HUES6 (cell line): Measurements from ENCODE around the gene ANGPTL8.

Experiments used
- H3K27ac ChIP-seq: 2 replicates; pipeline ENCODE4 v1.7.0; 2013; ENCODE audit warnings: low read depth, mild to moderate bottlenecking, low read length, inconsistent platforms
- H3K27me3 ChIP-seq: 2 replicates; pipeline ENCODE4 v1.6.1; 2013; ENCODE audit warnings: low read length; ENCODE audit not compliant: control insufficient read depth, insufficient read depth
- H3K36me3 ChIP-seq: 2 replicates; pipeline ENCODE4 v1.6.1; 2013; ENCODE audit warnings: low read length; ENCODE audit not compliant: control insufficient read depth, insufficient read depth
- H3K4me1 ChIP-seq: 2 replicates; pipeline ENCODE4 v1.6.1; 2013; ENCODE audit warnings: low read length; ENCODE audit not compliant: control insufficient read depth, insufficient read depth
- H3K4me3 ChIP-seq: 2 replicates; pipeline ENCODE4 v1.5.1; 2013; ENCODE audit warnings: low read depth, low read length
- H3K9ac ChIP-seq: one replicate; pipeline ENCODE4 v1.6.1; 2013; ENCODE audit warnings: mild to moderate bottlenecking, low read length
- H3K9me3 ChIP-seq: 2 replicates; pipeline ENCODE4 v1.6.1; 2013; ENCODE audit warnings: low read depth, low read length; ENCODE audit not compliant: control insufficient read depth, insufficient read depth

ANGPTL8 gene

DNA sequence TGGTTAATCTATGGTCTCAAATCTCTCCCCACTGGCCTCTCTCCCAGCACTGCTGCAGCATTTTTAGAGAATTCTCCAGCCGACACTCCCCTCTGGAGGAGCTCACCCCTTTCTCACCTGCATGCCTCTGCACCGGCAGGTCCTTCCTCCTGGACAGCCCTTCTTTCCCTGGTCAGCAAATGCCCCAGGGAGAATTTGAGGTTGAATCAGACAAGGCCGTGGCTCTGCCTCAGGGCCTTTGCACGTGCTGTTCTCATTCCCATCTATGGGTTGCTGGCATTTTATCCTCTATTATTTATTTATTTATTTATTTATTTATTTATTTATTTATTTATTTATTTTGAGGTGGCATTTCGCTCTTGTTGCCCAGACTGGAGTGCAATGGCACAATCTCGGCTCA, 24.3 kb downstream of the ANGPTL8 start:
- H3K36me3 ChIP-seq = no peaks in the 10 kb centered on the region
- H3K9me3 ChIP-seq = no peaks in the 10 kb centered on the region
- H3K9ac ChIP-seq = no peak overlapping the region
- H3K27ac ChIP-seq = no peak overlapping the region
- H3K27me3 ChIP-seq = no peaks in the 10 kb centered on the region
- no peak overlapping the region for H3K4me3 ChIP-seq
- peaks cover 8% of the 10 kb centered on the region; the same call in 1 of the 2 replicates for H3K4me1 ChIP-seq

DNA sequence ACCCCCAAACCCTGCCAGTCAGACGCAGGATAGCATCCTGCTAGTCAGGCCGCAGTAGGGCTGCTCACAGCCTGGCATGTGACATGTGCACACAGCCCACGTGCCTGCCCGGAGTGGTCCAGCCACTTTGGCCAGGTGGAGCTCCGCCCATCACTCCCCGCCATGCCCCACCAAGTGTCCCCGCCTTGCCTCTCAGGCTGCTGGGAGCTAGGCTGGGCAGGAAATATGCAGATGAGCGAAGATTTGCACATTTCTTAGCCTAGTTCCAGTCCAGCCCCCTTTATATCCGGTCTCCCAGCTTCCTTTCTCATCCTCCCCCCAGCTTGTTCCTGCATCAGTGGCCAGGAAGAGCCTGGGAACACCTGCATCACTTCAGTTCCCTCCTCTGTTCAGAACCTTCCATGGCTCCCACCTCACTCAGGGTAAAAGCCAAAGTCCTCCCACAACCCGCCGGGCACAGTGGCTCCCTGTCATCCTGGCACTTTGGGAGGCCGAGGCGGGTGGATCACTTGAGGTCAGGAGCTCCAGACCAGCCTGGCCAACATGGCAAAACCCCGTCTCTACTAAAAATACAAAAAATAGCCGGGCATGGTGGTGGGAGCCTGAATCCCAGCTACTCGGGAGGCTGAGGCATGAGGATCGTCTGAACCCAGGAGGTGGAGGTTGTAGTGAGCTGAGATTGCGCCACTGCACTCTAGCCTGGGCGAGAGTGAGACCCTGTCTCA, 25.2 kb downstream of the ANGPTL8 start:
- H3K27me3 ChIP-seq = no peaks in the 10 kb centered on the region
- H3K4me1 ChIP-seq = peaks cover 8% of the 10 kb centered on the region; the same call in 1 of the 2 replicates

DNA sequence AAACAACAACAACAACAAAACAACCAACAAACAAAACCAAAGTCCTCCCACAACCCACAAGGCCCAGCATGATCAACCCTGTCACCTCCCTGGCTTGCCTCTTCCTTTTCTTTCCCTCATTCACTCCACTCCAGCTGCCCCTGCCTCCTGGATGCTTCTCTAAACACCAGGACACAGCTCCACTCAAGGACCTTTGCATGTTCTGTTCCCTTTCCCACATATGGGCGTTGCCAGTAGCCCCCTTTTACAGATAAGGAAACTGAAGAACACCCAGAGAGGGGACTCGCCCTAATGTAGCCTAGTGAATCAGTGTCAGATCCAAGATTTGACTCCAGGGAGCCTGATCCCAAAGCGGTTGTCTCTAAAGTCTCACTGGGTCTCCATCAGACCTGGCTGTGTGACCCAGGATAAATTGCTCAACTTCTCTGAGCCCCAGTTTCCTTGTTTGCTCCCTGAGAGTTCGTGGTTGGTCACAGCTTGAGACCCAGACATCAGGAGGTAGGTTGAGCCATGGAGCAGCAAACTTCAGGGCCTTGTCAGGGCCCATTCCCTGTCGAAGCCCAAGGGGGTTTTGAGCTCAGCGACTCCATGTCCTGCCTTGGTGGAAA, 25.9 kb downstream of the ANGPTL8 start:
- no peaks in the 10 kb centered on the region for H3K27me3 ChIP-seq
- H3K4me1 ChIP-seq = peaks cover 8% of the 10 kb centered on the region; the same call in 1 of the 2 replicates
- no peak overlapping the region for H3K27ac ChIP-seq

More for the DNA sequence above, 25.2 kb downstream of the ANGPTL8 start:
- Histone ChIP-seq H3K36me3 (no peaks in the 10 kb centered on the region), H3K27ac (no peak overlapping the region), H3K4me3 (no peak overlapping the region), H3K9ac (no peak overlapping the region), H3K9me3 (no peaks in the 10 kb centered on the region)

DNA sequence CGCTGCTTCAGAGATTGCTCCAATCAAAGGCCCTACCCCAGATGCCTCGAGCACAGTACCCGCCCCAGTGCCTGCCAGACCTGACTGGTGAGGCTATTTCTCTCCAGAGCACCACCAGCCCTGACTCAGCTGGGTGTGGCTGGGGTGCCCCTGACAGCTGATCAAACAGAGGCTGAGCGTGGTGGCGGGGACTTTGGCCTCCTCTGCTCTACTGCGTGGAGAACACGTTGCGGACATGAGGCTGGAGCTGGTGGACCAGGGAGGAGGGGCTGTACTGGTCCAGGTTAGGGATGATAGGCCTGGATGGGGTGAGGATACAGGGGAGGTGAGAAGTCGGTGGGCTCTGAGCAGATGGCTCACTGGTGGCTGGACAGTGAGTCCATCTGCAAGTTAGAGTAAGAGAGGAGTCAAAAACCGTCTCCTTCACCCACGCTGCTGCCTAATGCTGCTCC, 26.4 kb downstream of the ANGPTL8 start:
- no peak overlapping the region for H3K9ac ChIP-seq
- peaks cover 8% of the 10 kb centered on the region; the same call in 1 of the 2 replicates for H3K4me1 ChIP-seq

More for the DNA sequence above, 25.9 kb downstream of the ANGPTL8 start:
- no peak overlapping the region for H3K9ac ChIP-seq
- H3K4me3 ChIP-seq = no peak overlapping the region
- no peaks in the 10 kb centered on the region for H3K9me3 ChIP-seq
- H3K36me3 ChIP-seq = no peaks in the 10 kb centered on the region

DNA sequence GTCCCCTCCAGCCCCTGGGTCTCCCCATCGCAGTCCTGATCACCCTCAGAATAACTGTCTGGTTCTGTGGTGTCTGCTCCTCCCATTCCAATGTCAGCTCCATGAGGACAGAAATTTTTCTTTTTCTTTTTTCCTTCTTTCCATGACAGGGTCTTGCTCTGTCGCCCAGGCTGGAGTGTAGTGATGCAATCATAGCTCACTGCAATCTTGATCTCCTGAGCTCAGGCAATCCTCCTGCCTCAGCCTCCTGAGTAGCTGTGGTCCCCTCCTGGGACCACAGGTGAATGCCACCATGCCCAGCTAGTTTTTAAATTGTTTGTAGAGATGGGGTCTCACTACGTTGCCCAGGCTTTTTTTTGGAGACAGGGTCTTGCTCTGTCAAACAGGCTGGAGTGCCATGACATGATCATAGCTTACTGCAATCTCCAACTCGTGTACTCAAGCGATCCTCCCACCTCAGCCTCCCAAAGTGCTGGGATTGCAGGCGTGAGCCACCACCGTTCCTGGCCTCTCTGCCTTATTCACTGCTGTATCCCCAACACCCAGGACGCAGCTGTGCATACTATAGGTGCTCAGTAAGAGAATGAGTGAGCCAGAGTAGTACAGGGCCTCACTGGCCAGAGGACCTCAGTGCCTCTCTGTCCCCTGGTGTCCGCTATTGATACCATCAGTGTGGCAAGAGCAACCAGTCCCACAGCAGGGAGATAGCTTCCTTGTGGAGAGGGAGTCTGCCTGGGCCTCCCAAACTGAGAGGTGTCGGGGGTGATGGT, 28.1 kb downstream of the ANGPTL8 start:
- H3K4me1 ChIP-seq = peaks cover 6% of the 10 kb centered on the region; the same call in 1 of the 2 replicates
- H3K9ac ChIP-seq = no peak overlapping the region
- H3K27me3 ChIP-seq = no peaks in the 10 kb centered on the region
- H3K4me3 ChIP-seq = no peak overlapping the region
- no peaks in the 10 kb centered on the region for H3K9me3 ChIP-seq
- no peaks in the 10 kb centered on the region for H3K36me3 ChIP-seq
- H3K27ac ChIP-seq = no peak overlapping the region

More for the DNA sequence above, 26.4 kb downstream of the ANGPTL8 start:
- H3K27me3 ChIP-seq = no peaks in the 10 kb centered on the region
- no peaks in the 10 kb centered on the region for H3K36me3 ChIP-seq
- H3K27ac ChIP-seq = no peak overlapping the region
- no peak overlapping the region for H3K4me3 ChIP-seq
- no peaks in the 10 kb centered on the region for H3K9me3 ChIP-seq

DNA sequence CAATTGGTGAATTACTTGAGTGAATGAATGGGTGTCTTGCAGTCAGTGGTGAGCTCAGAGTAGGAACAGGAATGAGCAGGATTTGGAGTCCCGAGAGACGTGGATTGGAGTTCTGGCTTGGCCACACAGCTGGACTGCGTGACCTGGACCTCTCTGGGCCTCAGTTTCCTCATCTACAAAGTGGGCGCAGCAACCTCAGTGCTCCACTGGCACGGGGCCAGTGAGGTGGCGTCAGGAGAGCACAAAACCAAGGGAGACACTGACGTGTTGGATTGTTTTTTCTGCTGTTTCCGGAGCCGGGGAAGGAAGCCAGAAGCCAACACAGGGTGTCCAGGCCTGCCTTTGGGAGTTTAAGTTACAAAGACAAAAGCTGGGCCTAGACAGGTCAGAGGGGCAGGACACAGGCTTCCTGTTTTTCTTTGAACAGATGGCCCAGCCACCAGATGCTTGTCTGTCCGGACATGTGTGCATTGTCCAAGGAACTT, 29.4 kb downstream of the ANGPTL8 start:
- H3K27ac ChIP-seq = no peak overlapping the region
- no peaks in the 10 kb centered on the region for H3K27me3 ChIP-seq
- H3K4me1 ChIP-seq = peaks cover 6% of the 10 kb centered on the region; the same call in 1 of the 2 replicates
- H3K36me3 ChIP-seq = no peaks in the 10 kb centered on the region
- no peak overlapping the region for H3K4me3 ChIP-seq
- no peaks in the 10 kb centered on the region for H3K9me3 ChIP-seq
- no peak overlapping the region for H3K9ac ChIP-seq

DNA sequence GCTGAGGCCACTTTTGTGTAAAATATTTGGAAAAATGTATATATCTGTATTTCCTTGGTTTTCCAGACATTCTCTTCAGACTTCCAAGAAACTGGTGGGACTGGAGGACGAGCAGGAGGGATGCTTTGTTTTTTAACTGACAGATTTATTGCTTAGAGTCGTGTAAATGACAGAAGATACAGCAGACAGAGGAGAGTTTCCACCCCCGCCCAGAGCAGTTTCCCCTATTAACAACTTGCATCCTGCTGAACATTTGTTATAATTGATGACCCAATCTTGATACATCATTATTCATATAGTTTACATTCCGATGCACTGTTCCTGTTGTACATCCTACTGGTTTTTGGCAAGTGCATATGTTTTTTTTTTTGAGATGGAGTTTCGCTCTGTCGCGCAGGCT, 30.0 kb downstream of the ANGPTL8 start:
- Histone ChIP-seq H3K27ac (no peak overlapping the region), H3K9ac (no peak overlapping the region), H3K36me3 (no peaks in the 10 kb centered on the region), H3K4me1 (peaks cover 3% of the 10 kb centered on the region; the same call in 1 of the 2 replicates), H3K4me3 (no peak overlapping the region), H3K9me3 (no peaks in the 10 kb centered on the region), H3K27me3 (no peaks in the 10 kb centered on the region)

DNA sequence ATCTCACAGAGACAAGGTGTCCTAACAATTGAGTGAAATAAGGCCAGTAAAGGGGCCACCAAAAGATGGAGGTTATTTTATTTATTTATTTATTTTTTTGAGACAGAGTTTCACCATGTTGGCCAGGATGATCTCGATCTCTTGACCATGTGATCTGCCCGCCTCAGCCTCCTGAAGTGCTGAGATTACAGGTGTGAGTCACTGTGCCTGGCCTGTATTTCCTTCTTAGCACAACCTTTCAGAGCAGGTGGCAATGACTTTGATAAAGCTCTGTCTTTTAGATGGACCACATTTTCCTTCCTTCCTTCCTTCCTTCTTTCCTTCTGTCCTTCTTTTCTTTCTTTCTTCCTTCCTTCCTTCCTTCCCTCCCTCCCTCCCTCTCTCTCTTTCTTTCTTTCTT, 33.9 kb downstream of the ANGPTL8 start:
- H3K36me3 ChIP-seq = no peaks in the 10 kb centered on the region
- H3K9ac ChIP-seq = no peak overlapping the region
- H3K9me3 ChIP-seq = peaks cover 3% of the 10 kb centered on the region
- no peaks in the 10 kb centered on the region for H3K4me1 ChIP-seq
- H3K27ac ChIP-seq = no peak overlapping the region
- H3K27me3 ChIP-seq = no peaks in the 10 kb centered on the region
- no peak overlapping the region for H3K4me3 ChIP-seq

DNA sequence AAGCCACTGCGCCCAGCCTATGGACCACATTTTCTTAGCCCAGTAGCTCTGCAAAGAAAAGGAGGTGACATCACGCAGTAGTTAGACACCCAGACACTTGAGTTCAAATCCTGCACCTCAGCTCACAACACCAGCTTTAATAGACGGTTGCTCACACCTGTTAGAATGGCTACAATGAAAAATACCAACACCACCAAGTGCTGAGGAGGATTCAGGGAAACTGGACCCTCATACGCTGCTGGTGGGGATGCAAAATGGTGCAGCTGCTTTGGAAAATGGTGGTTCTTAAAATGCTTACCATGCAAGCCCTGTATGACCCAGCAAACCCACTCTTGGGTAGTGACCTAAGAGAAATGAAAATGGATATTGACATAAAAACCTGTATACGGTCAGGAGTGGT, 34.6 kb downstream of the ANGPTL8 start:
- no peaks in the 10 kb centered on the region for H3K4me1 ChIP-seq
- no peak overlapping the region for H3K27ac ChIP-seq
- H3K36me3 ChIP-seq = no peaks in the 10 kb centered on the region
- no peak overlapping the region for H3K4me3 ChIP-seq
- no peaks in the 10 kb centered on the region for H3K27me3 ChIP-seq
- no peak overlapping the region for H3K9ac ChIP-seq
- H3K9me3 ChIP-seq = peaks cover 5% of the 10 kb centered on the region

DNA sequence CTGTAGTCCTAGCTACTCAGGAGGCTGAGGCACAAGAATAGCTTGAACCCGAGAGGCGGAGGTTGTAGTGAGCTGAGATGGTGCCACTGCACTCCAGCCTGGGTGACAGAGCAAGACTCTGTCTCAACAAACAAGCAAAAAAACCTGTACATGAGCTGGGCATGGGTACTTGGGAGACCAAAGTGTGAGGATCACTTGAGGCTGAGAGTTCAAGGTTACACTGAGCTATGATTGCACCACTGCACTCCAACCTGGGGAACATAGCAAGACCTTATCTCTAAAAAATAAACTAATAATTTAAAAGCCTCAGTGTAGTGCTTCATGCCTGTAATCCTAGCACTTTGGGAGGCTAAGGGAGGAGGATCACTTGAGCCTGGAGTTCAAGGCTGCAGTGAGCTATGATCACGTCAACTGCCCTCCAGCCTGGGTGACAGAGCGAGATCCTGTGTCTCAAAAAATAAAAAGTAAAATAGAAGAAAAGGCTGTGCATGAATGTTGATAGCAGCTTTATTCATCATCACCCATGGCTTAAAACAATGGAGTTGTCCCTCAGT, 35.2 kb downstream of the ANGPTL8 start:
- Histone ChIP-seq H3K27ac (no peak overlapping the region), H3K36me3 (no peaks in the 10 kb centered on the region), H3K9me3 (peaks cover 5% of the 10 kb centered on the region), H3K9ac (no peak overlapping the region), H3K27me3 (no peaks in the 10 kb centered on the region), H3K4me1 (no peaks in the 10 kb centered on the region), H3K4me3 (no peak overlapping the region)
